Dermis blood vessel endothelial cell (primary cell): ENCODE measurements around the gene SLC4A1AP. TPM values are rescaled to one million over a fixed set of nuclear protein-coding genes. Genes with fewer than 3 reads are reported as not detected.
"Not testable (repeated sequence)": the region's sequence is repeated elsewhere in the genome, so short reads cannot be mapped to it uniquely, and the experiment has no call there.

Source experiments
- DNase-seq: peaks from one replicate; pipeline ENCODE4 v3.0.0; 2010
- total RNA-seq: library from RNA; depleted of rRNA; stranded (reverse); fragments of >200 nt; gene quantifications from 2 replicates; pipeline ENCODE4 v1.2.3, GENCODE V29; 2014

Gene SLC4A1AP, protein sequence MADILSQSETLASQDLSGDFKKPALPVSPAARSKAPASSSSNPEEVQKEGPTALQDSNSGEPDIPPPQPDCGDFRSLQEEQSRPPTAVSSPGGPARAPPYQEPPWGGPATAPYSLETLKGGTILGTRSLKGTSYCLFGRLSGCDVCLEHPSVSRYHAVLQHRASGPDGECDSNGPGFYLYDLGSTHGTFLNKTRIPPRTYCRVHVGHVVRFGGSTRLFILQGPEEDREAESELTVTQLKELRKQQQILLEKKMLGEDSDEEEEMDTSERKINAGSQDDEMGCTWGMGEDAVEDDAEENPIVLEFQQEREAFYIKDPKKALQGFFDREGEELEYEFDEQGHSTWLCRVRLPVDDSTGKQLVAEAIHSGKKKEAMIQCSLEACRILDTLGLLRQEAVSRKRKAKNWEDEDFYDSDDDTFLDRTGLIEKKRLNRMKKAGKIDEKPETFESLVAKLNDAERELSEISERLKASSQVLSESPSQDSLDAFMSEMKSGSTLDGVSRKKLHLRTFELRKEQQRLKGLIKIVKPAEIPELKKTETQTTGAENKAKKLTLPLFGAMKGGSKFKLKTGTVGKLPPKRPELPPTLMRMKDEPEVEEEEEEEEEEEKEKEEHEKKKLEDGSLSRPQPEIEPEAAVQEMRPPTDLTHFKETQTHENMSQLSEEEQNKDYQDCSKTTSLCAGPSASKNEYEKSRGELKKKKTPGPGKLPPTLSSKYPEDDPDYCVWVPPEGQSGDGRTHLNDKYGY
- 31.3 and 39.2 TPM in 2 replicates for total RNA-seq

DNA sequence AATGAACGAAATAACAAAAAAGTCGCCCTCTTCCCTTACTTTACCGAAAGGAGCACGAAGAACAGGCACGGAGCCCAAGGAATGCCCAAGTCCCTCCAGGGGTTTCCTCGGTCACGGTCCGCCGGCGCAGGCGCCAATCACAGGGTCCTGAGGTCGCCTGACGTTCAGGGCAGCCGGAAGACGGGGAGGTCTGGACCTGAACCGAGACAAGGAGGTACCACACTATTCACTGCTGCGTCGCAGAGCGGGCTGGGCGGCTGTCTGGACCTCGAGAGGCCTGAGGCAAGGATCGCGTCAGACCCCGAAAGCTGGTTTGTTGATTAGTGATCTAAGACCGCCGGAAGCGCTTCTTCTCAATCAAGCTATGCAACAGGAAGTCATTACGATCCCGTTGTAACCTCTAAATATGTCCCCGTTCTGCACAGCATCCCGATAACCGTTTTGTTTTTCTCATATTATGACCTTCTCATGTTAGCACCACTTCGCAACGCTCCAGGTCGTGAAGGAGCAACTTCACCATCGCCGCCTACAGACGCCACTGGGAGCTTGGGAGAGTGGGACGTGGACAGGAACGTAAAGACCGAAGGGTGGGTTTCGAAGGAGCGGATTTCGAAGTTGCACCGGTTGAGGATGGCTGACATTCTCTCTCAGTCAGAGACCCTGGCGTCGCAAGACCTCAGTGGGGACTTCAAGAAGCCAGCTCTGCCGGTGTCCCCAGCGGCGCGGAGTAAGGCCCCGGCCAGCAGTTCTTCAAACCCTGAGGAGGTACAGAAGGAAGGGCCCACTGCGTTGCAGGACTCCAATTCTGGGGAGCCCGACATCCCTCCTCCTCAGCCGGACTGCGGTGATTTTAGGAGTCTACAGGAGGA is at the start of gene SLC4A1AP, which contains the start of gene SUPT7L:
Gene SLC4A1AP, plus strand, starts transcription at position 605 of the 869 bp plus-strand sequence. Its CDS starts 26 bp downstream, at position 631.
Gene SUPT7L, minus strand, starts transcription at position 330 of the 869 bp plus-strand sequence. CDS start 1,422 bp downstream, outside the sequence.
- DNase-seq = peak; percentile 87

DNA sequence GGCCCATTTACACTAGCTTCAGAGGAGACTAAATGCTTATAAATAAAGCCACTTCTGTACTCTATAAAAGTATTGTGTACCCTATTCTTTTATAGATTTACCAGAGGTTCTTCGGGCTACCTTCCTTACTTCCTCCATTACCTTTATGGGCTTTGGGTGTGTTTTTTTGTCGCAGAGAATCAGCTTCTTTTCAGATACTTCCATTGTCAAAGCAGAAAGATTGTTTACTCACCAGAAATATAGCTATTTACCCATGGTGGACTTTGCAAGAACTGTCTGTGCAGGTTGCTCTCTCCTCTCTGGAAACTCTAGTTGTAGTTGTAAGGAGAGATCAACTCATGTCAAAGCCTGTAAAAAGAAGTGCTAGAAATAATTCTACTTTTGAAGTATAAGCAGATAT is 49.7 kb upstream of the SLC4A1AP start:
- no peak for DNase-seq

DNA sequence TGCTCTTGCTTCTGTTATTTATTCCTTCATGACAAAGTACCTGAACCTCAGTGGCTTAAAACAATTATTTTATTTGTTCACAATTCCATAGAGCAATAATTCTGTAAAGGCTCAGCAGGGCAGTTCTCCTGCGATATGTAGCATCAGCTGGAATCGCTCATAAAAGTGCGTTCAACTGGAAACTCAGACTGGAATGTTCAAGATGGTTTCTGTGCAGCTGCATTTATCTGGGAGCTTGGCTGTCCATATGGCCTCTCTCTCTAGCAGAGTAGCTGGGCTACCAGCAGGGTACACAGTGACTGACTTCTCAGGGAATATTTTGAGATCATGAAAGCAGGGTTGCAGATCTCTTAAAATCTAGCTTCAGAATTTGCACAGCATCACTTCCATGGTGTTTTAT is 48.4 kb upstream of the SLC4A1AP start:
- no peak for DNase-seq

DNA sequence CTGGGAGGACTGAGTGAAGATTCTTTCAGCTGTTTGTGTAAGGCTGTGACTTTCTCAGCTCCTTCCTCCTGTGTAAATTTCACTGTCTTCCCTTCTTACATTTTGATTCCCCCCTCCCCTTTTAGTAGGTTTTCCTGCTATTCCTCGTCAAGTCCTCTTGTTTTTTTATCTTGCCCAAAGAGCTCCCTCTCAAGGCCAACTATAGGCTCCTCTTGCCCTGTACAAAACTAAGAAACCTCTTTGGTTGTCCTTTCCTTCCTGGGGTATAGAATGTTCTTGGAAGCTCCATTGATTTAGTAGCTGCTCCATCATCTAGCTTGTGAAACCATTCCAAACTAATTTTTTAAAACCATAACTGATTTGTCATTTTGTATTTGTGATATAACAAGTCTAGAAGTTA is 42.2 kb upstream of the SLC4A1AP start:
- peak; percentile 15 for DNase-seq

DNA sequence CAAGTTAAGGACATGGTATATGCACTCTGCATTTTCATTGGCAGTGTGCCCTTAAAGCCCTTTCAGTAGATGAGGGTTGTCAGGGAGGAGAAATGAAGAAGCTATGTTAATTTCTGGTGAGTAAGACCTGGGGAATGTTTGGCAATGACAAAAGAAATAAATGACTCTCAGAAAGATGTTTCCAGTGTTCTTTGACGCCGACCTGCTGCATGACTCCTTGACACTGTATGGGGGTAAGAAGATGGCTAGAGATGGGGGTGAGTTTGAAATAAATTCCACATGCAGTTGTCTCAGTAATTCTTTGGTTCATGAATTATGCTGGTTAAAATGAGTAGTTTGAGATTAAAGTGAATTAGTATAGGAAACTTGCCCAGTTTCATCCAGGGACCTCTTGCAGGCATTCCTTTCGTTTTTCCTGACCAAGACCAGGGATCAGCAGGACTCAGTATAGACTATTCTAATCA is 40.7 kb upstream of the SLC4A1AP start:
- peak; percentile 47 for DNase-seq

DNA sequence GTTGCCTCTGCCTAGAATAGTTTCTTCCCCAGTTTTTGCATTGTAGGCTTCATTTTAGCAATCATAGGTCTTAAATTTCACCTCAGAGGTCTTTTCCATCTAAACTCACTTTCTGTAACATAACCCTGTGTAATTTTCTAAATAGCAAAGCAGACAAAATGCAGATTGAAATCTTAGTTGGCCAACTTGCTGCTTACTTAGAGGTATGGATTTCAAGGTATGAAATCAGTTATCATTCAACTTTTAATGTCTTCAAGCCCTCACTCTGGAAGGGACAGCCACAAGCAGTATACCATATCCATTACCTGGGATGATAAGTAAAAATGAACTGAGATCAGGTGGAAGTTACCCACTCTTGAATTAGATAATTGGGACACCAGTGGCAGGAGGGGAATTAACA is 38.7 kb upstream of the SLC4A1AP start:
- no peak for DNase-seq

DNA sequence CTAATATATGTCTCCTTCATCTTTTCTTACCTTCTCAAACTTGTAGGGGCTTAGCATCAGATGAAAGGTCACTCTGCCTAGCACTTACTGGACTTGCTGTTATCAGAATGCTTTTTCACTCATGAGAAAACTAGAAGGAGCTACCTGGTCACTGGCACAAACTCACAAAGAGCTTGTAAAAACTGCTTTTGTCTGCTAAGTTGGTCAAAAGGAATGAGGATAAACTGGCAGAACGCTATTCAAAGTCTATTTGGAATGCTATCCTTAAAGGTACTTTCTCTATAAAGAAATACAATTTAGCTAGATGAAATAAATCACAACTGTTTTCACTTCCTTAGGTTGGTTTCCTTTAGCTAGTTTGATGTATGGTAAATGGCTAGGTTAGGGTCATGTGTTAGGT is 37.4 kb upstream of the SLC4A1AP start:
- DNase-seq = not testable (repeated sequence)

DNA sequence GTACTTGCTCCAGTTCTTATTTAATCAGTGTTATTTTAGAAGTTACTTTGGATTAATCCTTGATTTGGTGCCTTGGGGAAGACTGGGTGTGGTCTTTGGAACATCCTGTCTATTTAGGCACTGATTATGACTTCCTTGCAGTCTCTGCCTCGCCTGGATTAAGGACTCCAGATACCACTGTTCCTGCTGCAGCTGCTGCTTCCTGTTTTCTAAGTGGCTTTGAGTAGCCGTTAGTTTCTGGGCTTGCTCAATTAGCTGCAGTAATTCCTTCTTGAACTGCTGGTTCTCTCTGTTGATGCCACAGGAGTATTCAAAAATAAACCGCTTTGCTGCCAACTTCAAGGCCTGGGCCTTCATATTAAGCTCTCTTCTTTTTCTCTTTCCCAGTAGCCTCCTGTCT is 36.8 kb upstream of the SLC4A1AP start:
- peak; percentile 49 for DNase-seq

DNA sequence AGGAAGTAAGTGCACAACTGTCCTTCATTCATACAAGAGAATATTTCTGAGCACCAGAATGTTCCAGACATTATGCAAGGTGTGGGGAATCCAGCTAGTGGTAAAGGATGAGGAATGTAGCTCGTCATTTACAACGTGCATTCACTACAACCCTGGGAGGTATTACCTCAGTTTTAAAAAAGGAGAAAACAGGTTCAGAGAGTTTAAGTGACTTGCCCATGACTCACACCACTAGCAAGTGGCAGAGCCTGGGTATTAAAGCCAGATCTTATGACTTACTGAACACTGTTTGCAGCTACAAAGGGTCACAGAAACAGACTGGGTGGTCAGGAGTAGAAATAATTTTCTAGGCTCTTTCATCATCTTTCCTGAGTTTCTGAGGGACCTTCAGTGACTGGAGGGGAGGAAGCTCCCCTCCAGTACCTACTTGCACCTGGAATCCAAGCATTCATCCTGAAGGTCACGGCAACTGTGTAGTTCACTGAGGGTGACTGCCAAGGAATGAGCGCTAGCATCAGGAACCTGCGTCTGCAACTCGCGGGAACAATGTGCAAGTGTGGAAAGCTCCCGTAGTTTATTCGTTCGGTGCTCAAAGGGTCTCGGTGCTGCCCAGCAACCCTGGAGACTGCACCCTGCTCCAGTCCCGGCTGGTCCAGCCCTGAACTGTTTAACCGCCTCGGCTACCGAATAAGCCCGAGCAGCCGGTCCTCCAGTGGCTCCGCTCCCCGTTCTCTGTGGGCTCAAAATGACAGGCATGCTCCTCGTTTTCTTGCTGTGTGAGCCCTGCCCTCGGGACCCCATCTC is 35.5 kb upstream of the SLC4A1AP start:
- peak; percentile 61 for DNase-seq

DNA sequence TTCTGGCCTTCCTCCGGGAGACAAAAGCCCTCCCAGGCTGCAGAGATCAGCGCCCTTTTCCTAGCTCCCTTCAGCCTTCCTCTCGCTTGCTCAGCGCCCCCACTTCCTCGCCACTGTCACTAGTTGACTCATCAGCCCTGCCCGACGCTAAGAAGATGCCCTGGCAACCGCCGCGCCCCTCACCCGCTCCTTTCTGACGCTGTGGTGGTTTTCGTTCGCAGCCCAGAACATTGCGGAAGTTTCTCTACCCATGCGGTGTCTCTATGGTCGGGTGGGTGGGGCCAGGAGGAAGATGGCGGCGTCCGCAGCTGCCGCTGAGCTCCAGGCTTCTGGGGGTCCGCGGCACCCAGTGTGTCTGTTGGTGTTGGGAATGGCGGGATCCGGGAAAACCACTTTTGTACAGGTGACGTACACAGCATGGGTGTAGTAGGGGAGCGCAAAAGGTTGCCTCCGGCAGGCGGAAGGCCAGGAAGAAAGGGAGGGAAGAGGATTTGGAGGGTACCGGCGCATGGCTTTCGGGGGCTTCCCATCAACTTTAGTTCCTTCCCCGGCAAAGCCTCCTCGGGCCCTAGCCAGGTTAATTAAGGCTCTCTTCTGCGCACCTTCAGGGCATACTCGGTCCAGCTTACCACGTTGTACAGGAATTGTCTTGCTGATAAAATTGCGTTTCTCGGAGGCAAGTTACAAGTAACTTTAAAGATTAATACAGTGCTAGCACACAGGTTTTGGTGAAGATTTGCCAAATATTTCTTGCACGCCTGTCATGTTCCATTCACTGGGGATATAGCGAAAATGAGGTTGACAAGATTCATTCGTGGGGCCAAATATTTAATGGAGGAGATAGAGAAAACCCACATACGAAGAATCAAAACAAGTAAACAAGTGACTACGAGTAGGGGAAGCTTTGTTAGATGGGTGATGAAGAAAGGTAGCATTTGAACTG is 34.7 kb upstream of the SLC4A1AP start, which contains the start of the genes CCDC121 and GPN1:
Gene CCDC121, minus strand, starts transcription at position 246 of the 943 bp plus-strand sequence. CDS start 1,213 bp downstream, outside the sequence.
Gene GPN1, plus strand, starts transcription at position 284 of the 943 bp plus-strand sequence. Its CDS starts 9 bp downstream, at position 293.
- peak; percentile 93 for DNase-seq

DNA sequence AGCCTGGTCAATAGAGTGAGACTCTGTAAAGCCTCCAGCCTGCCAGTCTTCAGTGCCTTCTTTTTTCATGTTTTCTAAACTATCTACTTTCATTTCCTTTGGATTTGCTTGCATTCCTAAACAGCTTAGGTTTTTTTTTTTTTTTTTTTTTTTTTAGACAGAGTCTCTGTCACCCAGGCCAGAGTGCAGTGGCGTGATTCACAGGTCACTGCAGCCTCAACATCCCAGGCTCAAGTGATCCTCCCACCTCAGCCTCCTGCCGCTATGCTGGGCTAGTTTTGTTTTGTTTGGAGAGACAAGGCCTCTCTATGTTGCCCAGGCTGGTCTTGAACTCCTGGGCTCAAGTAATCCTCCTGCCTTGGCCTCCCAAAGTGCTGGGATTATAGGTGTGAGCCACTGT is 33.4 kb upstream of the SLC4A1AP start:
- not testable (repeated sequence) for DNase-seq

DNA sequence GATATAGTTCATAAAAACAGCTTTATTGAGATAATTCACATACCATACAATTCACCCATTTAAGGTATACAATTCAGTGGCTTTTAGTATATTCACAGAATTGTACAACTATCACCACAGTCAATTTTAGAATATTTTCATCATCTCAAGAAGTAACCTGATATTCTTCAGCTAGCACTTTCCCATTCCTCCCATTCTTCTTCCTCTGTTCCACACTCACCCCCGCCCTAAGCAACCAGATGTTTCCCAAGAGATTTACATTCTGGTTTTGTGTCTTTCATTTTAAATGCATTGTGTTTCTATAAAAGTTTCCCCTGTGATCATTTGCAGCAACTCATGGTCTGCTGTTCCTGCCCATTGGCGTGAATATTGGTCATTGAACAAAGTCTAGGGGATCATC is 29.4 kb upstream of the SLC4A1AP start:
- DNase-seq = no peak

DNA sequence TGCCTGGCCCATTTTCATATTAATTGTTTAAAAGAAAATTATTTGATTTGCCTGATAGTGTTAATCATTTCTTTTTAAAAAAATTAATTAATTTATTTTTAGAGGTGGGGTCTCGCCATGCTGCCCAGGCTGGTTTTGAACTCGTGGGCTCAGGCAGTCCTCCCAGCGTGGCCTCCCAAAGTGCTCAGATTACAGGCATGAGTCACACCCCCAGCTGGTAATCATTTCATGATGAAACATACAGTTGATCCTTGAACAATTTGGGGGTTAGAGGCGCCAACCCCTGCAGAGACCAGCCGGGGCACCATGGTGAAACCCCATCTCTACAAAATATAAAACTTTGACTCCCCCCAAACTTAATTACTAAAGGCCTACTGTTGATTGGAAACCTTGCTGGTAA is 26.9 kb upstream of the SLC4A1AP start:
- DNase-seq = no peak

DNA sequence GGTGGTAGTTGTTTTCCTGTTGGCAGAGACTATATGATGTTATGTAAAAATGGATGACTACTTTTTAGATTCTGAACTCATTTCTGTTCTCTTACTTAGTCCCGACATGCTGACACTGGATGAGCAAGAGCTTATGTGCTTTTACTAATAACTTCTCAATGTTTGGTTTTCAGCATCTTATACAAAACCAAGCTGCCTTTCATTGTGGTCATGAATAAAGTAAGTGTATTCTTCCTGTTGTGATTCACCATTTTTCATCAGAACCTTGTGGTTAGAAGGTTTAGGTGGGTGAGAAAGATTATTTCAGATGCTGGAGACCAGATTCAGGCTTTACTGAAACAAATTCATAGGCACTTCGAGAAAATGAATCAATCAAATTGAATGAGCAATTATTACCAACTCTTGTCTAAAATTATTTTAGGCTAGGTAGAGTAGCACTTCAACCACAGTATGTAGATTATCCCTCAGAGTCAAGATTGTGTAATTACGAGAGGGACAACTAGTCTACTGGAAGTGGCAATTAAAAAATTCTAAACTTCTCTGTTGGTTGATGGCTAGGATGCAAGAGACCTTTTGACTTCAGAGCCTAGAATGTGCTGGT is 25.6 kb upstream of the SLC4A1AP start:
- no peak for DNase-seq

DNA sequence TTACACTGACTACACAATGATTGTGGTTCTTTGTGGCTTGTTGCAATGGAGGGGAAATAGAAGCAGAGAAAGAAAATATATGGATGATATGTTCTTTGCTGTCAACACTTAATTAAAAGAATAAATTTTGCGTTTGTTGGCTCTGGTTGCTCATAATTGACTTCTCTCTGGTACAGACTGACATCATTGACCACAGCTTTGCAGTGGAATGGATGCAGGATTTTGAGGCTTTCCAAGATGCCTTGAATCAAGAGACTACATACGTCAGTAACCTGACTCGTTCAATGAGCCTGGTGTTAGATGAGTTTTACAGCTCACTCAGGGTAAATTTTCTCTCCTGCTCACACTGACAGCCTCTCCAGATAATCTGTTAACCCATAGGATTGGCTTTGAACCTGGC is 25.0 kb upstream of the SLC4A1AP start:
- DNase-seq = no peak

DNA sequence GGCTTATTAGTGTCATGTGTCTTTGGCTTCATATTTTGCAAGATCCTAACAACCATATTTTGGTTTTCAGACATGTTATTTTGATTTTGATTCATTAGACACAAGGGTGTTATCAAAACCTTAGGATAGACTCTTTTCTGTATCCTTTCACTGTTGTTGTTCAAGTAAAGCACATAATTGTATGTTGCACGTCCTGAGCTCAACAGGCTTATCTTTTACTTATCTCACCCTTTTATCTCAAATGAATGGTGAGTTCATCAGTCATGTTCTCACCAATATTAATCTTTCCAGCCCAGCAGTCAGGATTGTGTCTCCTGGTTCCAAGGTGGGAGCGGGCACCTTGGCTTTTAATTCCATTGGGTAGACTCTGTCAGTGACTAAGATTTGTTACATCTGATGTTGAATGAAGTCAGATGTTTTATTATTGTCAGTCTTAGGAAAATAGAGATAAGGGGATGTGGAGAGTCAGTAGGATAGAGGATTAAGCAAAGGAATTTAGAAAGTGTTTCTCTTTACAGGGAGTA is 22.9 kb upstream of the SLC4A1AP start:
- no peak for DNase-seq

DNA sequence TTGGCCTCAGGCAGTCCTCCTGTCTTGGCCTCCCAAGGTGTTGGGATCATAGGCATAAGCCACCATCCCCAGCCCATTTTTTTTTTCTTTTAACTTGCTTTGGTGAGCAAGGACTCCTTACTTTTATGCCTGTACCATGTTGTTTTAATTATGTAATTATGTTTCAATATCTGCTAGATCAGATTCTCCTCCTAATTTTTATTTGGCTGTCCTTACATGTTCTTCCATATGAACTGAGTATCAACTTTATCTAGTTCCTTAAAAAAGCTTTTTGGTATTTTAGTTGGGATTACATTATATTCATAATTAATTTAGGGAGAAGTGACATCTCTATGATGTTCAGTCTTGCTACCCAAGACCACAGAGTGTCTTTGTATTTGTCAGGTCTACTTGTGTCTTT is 18.5 kb upstream of the SLC4A1AP start:
- no peak for DNase-seq

DNA sequence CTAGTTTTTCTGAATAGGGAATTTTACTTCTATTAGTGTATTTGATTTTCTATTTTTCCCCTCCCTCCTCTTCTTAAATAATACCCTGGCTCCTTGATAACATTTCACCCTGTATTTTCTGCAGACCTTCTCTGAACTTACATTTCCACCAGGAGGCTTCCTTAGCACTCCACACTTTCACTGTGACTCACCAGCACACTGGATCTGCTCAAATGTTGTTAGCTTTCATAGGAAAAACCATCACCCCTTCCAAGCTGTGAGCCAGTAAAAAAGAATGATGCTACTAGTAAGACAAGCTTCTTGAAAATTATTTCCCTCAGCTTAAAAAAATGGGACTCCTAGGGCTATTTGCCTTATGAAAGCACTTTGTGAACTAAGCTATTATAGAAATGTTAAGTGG is 16.4 kb upstream of the SLC4A1AP start:
- no peak for DNase-seq

DNA sequence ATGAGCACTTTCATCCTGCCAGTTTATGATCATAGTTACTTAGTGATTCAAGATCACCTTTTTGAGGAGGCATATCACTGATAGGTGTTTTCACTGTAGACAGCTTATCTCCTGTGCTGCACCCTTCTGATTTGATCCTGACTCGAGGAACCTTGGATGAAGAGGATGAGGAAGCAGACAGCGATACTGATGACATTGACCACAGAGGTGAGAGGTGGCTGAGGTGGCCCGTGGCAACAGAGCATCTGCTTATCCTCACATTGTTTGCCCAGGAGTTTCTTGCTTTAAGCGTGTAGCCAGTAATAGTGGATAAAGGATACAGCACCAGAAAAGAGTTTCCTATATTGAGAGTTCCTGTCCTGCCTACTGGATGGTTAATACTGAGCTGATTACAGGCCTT is 16.0 kb upstream of the SLC4A1AP start:
- no peak for DNase-seq

DNA sequence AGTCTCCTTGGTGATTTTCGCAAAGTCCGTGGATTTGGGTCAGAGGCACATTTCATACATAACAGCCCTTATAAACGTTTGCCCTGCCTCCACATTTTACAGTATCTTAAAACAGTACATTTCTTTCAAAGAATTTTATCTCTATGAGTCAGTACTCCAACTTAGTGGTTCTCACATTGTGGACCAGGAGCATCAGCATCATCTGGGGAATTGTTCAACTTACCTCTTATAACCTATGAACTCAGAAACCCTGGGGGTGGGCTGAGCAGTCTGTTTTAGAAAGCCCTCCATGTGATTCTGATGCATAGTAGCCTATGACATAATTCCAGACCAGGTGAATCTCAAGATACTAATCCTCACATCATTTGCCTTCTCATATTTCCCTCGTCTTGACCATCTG is 12.6 kb upstream of the SLC4A1AP start:
- DNase-seq = no peak
